Measurements from ENCODE around the gene DLGAP1.
A peak's percentile ranks its signal among the peaks of the same experiment; 100 is the strongest.
"Not testable (repeated sequence)": the region's sequence is repeated elsewhere in the genome, so short reads cannot be mapped to it uniquely, and the experiment has no call there.

Gene DLGAP1

GRCh38 chr18:3610813-3611212 is 844.3 kb downstream of the DLGAP1 start:
- DNase-seq = no peak

- no peak for DNase-seq
Observed at GRCh38 chr18:3610188-3610708, 844.9 kb downstream of the DLGAP1 start.

GRCh38 chr18:3608488-3608887 is 846.6 kb downstream of the DLGAP1 start:
- DNase-seq = no peak

GRCh38 chr18:3608099-3608453 is 847.0 kb downstream of the DLGAP1 start:
- DNase-seq = not testable (repeated sequence)

- DNase-seq = no peak
Observed at GRCh38 chr18:3607309-3608098, 847.6 kb downstream of the DLGAP1 start.

GRCh38 chr18:3606863-3607262 is 848.2 kb downstream of the DLGAP1 start:
- not testable (repeated sequence) for DNase-seq

GRCh38 chr18:3605954-3606443 is 849.1 kb downstream of the DLGAP1 start:
- DNase-seq = peak; percentile 70

- DNase-seq = no peak
Observed at GRCh38 chr18:3605486-3605952, 849.6 kb downstream of the DLGAP1 start.

- DNase-seq = peak; percentile 88
Observed at GRCh38 chr18:3604498-3605408, 850.4 kb downstream of the DLGAP1 start.

- no peak for DNase-seq
Observed at GRCh38 chr18:3604235-3604497, 850.9 kb downstream of the DLGAP1 start.

- DNase-seq = peak; percentile 74
Observed at GRCh38 chr18:3603421-3604234, 851.5 kb downstream of the DLGAP1 start.

GRCh38 chr18:3601106-3601755 is 853.9 kb downstream of the DLGAP1 start:
- not testable (repeated sequence) for DNase-seq

- DNase-seq = no peak
Observed at GRCh38 chr18:3599861-3600260, 855.2 kb downstream of the DLGAP1 start.

GRCh38 chr18:3599195-3599594 is 855.9 kb downstream of the DLGAP1 start:
- DNase-seq = no peak

GRCh38 chr18:3598581-3598980 is 856.5 kb downstream of the DLGAP1 start:
- no peak for DNase-seq

- no peak for DNase-seq
Observed at GRCh38 chr18:3597409-3598357, 857.4 kb downstream of the DLGAP1 start.

GRCh38 chr18:3596637-3597384 is 858.3 kb downstream of the DLGAP1 start:
- peak; percentile 78 for DNase-seq

- no peak for DNase-seq
Observed at GRCh38 chr18:3596324-3596636, 858.8 kb downstream of the DLGAP1 start.

GRCh38 chr18:3595369-3596273 is 859.5 kb downstream of the DLGAP1 start:
- DNase-seq = peak; percentile 78
